Activated T-cell treated with anti-CD3 and anti-CD28 coated beads, Interleukin-2, amount 50 U/mL, for 4 hours (primary cell): ENCODE measurements around the gene EXOSC10. TPM values are rescaled to one million over a fixed set of nuclear protein-coding genes. Genes with fewer than 3 reads are reported as not detected.
"Not testable (repeated sequence)": the region's sequence is repeated elsewhere in the genome, so short reads cannot be mapped to it uniquely, and the experiment has no call there.

Experiments
- ATAC-seq, 2 donors: fragments of 200-7000 bp; cut with Tn5 transposase; one replicate each; pipeline ENCODE4 v1.10.0; 2021
- DNase-seq: peaks from one replicate; pipeline ENCODE4 v3.0.0-alpha.2; 2020
- H3K27me3 Mint-ChIP-seq: one replicate; pipeline ENCODE4 v1.8.0; 2021; ENCODE audit warnings: low read depth, mixed read lengths
- H3K36me3 Mint-ChIP-seq: one replicate; pipeline ENCODE4 v1.8.0; 2022; ENCODE audit warnings: mixed read lengths; ENCODE audit not compliant: insufficient read depth
- H3K4me1 Mint-ChIP-seq: one replicate; pipeline ENCODE4 v1.8.0; 2021; ENCODE audit warnings: low read depth, mixed read lengths
- H3K4me3 Mint-ChIP-seq: one replicate; pipeline ENCODE4 v1.8.0; 2021; ENCODE audit warnings: mild to moderate bottlenecking, moderate library complexity, mixed read lengths
- H3K9me3 Mint-ChIP-seq: one replicate; pipeline ENCODE4 v1.8.0; 2021; ENCODE audit warnings: mixed read lengths
- total RNA-seq, 3 donors: library from RNA; stranded (reverse); gene quantifications; one replicate each; pipeline ENCODE4 v1.2.1, GENCODE V29; 2021

Gene EXOSC10
- total RNA-seq, 3 donors from 2014 or later: 82.8 to 86.6 (median 85.1) TPM

DNA sequence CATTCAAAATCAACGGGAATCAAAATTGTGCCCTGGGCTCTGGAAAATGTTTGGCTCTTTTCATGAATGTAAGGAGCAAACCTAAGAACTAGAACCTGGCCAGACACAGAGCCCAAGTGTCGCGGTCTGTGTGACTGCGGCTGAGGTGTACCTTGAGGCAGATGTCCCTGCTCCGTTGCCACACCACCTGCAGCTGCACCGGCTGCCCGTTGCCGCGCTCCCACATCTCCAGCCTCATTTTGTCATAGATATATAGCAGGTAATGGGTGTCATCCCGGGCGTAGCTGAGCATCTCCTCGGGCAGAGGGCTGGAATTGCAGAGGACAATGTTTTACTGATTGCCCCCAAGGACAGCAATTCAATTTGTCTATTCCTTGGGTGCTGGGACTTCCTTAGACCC, 18.7 kb downstream of the EXOSC10 start:
- Mint-ChIP-seq H3K9me3 (no peaks in the 10 kb centered on the region), H3K27me3 (no peaks in the 10 kb centered on the region), H3K36me3 (peaks cover 30% of the 10 kb centered on the region), H3K4me3 (no peak overlapping the region), H3K4me1 (no peaks in the 10 kb centered on the region)
- ATAC-seq: no peak
- DNase-seq: no peak

DNA sequence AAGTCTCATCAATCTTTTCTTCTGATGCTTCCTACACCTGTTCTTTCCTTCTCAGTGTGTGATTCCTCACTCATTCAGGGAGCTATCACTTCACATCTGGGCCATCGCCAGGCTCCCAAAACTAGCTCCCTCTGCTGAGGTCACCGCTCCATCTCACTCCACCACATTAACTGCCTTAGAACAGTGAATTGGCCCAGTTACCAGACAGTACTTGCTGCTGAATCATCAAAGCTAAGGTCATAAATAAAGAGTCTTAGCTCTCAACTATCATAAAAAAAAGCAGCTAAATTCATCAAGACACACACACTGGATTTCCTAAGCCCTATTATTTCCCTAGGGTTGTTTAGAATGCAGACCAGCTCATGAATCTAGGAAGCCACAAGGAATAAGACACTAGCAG, 21.0 kb downstream of the EXOSC10 start:
- ATAC-seq: no peak
- peaks cover 29% of the 10 kb centered on the region for H3K36me3 Mint-ChIP-seq

DNA sequence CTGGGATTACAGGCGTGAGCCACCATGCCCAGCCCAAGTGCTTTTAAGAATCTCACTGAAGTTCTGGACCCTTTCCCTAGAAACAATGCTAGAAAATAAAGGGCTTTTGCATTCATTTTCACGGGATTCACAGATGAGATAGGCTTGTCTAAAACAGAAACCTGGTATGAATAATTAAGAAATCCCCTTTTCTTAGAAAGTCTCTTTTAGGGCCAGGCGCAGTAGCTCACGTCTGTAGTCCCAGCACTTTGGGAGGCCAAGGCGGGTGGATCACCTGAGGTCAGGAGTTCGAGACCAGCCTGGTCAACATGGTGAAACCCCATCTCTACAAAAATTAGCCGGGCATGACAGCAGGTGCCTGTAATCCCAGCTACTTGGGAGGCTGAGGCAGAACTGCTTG, 26.3 kb downstream of the EXOSC10 start:
- peak in 1 of 2 donors; percentile 50 for ATAC-seq
- H3K36me3 Mint-ChIP-seq: peaks cover 42% of the 10 kb centered on the region
- H3K27me3 Mint-ChIP-seq, DNase-seq, H3K4me3 Mint-ChIP-seq, H3K4me1 Mint-ChIP-seq, H3K9me3 Mint-ChIP-seq: not testable (repeated sequence)

More for the DNA sequence above, 21.0 kb downstream of the EXOSC10 start:
- DNase-seq: no peak
- Mint-ChIP-seq H3K27me3 (no peaks in the 10 kb centered on the region), H3K4me3 (no peak overlapping the region), H3K9me3 (no peaks in the 10 kb centered on the region), H3K4me1 (no peaks in the 10 kb centered on the region)

DNA sequence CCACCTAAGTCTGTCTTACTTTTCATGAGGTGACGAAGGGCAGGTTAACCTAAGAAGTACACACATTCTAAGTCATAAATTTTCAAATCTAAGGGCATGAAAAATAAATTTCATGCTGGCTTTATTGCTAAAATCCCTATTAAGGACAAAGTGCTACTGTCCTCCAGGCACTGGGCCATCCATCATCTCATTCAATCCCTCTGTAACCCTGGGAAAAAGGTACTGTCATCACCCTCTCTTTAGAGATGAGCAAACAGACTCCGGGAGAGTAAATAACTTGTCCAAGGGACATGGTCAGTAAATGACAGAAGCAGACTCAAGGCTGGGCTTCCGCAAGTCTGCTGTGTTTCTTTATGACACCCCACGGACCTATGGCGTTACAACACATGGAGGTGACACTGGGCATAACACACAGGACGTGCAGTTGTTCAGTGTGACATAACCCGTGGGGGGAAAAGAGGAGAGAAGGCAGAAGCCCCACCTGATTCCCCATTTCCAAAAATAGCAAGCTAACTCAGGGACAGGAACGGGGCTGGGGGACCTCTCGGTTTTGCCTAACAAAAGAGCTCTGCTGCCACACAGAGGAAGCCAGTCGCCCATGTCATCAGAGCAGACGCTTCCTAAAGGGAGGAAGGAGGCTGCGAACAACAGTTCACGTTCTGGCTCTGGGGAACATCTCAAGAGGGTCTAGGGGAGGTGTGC, 27.3 kb downstream of the EXOSC10 start:
- Mint-ChIP-seq H3K4me1 (no peaks in the 10 kb centered on the region), H3K4me3 (no peak overlapping the region), H3K9me3 (no peaks in the 10 kb centered on the region), H3K27me3 (no peaks in the 10 kb centered on the region), H3K36me3 (peaks cover 46% of the 10 kb centered on the region)
- DNase-seq: no peak
- ATAC-seq: no peak

DNA sequence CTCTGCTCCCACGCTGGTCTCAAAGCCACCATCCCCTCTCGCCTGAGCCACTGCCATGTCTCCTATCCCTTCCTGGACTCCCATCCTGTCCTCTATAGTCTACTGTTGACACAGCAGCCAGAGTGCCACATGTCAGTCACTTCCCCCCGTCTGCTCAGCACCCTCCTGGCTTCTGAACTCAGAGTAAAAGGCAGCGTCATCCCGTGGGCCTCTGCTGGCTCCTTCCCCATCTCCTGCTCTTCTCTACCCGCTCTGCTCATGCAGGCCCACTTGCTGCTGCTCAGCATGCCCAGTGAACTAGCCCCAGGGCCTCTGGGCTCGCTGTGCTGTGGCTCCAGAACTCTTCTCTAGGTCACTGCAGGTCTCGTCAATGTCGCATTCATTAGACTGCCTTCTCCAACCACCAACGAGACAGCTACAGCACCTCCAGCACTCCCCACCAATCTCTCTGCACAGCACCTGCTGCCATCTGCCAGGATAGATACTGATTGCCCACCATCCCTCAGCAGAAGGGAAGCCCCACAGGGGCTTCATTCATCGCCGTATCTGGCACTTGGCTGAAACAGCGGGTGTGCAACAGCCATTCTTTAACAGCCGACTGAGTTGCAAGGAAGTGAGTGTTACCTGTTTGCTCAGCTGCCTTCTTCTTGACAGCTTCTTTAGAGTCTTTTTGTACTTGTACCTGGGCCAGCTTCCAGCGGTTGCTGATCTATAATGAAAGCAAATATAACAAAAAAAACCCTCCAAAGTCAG, 28.0 kb downstream of the EXOSC10 start:
- H3K27me3 Mint-ChIP-seq: no peaks in the 10 kb centered on the region
- DNase-seq (no peak), ATAC-seq (no peak)
- no peak overlapping the region for H3K4me3 Mint-ChIP-seq
- no peaks in the 10 kb centered on the region for H3K4me1 Mint-ChIP-seq
- H3K36me3 Mint-ChIP-seq: peaks cover 44% of the 10 kb centered on the region
- no peaks in the 10 kb centered on the region for H3K9me3 Mint-ChIP-seq

DNA sequence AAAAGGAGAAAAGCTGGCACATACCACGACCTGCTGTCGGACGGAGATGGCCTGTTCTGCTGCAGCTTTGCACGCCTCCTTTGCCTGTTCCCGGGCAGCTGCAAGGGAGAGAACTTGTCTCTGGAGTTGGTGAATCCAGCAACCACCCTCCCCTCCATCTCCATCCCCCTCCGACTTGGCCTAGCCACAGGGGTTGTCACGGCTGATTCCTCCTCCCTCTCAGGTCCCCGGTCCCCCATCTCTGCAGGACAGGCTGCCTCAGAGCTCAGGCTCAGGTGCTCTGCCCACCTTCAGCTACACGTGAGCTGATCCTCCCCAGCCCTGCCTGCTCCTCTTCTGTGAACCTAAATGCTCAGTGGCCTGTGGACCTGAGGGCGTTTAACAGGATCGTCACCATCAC, 28.8 kb downstream of the EXOSC10 start:
- DNase-seq (no peak), ATAC-seq (no peak)
- H3K4me1 Mint-ChIP-seq: no peaks in the 10 kb centered on the region
- H3K4me3 Mint-ChIP-seq: no peak overlapping the region
- peaks cover 42% of the 10 kb centered on the region for H3K36me3 Mint-ChIP-seq
- no peaks in the 10 kb centered on the region for H3K27me3 Mint-ChIP-seq
- H3K9me3 Mint-ChIP-seq: no peaks in the 10 kb centered on the region

DNA sequence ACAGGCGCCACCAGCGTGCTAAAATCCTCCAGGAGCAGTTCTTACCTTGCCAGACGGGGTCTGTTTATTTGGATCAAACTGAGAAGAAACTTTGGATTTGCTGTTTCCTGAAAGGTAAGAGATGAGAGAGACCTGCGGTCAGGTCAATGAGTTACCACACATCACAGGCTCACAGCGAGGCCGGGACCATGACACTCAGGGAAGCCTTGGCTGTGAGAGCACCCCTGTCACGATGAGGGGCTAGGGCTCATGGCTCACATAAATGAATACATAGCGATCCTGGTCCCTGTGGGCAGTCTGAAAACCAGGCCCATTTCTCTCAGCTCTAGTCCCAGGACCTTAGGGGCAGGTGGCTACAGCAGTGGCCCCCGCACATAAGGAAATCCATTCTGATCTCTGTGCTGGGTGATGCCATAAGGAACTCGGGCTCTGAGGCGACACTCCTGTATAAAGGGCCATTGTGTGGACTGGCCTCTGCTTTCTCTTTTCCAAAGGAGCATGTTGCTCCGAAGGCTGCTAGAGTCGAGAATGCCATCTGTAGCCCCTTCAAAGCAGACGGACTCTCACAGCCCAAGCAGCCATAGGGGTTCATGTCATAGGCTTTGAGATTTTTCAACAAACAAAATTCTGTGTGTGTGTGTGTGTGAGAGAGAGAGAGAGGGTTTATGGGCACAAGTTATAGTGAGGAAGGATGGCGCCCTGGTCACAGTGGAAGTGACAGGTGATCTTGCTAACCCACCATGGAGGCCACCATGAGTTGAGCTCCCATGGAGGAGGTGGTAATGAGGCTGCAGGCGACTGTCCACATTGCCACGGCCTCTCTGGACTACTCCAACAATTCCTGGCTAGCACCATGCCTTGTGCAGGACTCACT, 30.8 kb downstream of the EXOSC10 start:
- DNase-seq: no peak

DNA sequence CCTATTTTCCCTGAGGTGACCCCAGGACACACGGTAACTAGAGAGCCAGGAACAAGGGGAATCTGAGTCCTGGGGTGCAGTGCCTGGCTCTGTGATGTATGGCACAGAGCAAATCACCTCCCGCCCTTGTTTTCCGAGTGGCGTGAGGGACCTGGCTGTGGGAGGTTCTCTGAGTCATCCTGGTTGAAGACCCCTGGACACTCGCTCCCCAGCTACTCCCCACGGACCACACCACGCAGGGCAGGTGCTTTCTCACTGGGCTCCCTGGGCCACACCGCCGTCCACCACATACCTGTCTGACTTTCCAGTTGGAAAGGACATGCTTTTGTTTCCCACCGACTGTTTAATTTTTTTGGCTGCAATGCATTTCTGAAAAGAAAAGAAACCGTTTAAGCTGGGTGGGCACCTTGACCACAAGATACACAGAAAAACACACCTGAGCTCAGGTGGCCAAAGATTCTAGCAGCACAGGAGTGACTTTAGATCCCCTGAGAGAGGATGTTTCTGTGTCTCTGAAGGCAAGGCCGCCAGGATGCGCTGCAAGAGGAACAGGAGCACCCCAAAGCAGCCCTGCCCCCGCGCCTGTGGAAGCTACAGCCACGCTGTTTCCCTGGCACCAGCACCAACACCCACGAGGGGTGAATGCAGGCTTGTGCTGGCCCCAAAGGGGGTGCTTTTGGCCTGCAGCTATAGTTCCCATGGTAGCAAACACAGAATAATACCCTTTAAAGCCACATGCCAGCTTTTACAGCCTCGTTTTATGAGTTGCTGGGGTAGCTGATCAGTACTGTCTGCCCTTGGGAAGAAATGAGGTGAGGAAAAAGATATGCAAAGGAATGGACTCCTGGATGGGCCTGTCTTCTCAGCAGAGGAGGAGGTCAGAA, 31.7 kb downstream of the EXOSC10 start:
- ATAC-seq (no peak), DNase-seq (no peak)
- Mint-ChIP-seq H3K9me3 (no peaks in the 10 kb centered on the region), H3K27me3 (no peaks in the 10 kb centered on the region), H3K4me3 (no peak overlapping the region), H3K36me3 (peaks cover 53% of the 10 kb centered on the region), H3K4me1 (peaks cover 6% of the 10 kb centered on the region)

More for the DNA sequence above, 30.8 kb downstream of the EXOSC10 start:
- H3K4me1 Mint-ChIP-seq: no peaks in the 10 kb centered on the region
- no peaks in the 10 kb centered on the region for H3K9me3 Mint-ChIP-seq
- H3K4me3 Mint-ChIP-seq: no peak overlapping the region
- H3K27me3 Mint-ChIP-seq: no peaks in the 10 kb centered on the region
- ATAC-seq: no peak
- peaks cover 51% of the 10 kb centered on the region for H3K36me3 Mint-ChIP-seq

DNA sequence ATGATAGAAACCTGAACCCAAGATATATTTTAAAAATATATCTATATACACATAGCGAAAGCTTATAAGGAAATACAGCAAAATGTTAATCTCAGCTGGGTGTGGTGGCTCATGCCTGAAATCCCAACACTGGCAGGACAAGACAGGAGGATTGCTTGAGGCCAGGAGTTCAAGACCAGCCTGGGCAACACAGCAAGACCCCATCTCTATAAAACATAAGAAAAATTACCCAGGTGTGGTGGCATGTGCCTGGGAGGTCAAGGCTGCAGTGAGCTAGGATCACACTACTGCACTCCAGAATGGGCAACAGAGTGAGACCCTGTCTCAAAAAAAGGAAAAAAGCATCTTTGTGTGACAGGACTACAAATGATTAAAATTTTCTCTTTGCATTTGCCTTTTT, 33.9 kb downstream of the EXOSC10 start:
- no peak overlapping the region for H3K4me3 Mint-ChIP-seq
- H3K9me3 Mint-ChIP-seq: no peaks in the 10 kb centered on the region
- no peak for DNase-seq
- no peak for ATAC-seq
- peaks cover 24% of the 10 kb centered on the region for H3K4me1 Mint-ChIP-seq
- H3K36me3 Mint-ChIP-seq: peaks cover 41% of the 10 kb centered on the region
- H3K27me3 Mint-ChIP-seq: no peaks in the 10 kb centered on the region

DNA sequence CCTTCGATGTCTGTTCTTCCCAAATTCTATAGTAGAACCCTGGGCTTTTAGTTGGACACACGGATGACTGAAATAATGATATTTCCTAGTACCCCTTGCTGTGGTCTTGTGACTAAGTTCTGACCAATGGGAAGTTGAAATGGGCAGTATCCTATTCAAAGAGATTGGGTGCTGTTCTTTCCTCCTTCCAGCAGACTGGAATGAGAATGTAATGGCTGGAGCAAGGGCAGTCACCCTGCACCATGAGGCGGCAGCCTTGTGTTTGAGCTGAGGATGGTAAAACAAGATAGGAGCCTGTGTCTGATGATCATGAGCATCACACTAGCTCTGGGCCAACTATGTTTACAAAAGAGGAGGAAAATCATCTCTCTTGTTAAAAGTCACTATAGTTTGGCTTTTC, 34.7 kb downstream of the EXOSC10 start:
- DNase-seq (no peak), ATAC-seq (no peak)
- no peaks in the 10 kb centered on the region for H3K27me3 Mint-ChIP-seq
- peaks cover 38% of the 10 kb centered on the region for H3K36me3 Mint-ChIP-seq
- H3K9me3 Mint-ChIP-seq: no peaks in the 10 kb centered on the region
- no peak overlapping the region for H3K4me3 Mint-ChIP-seq
- H3K4me1 Mint-ChIP-seq: peaks cover 28% of the 10 kb centered on the region

DNA sequence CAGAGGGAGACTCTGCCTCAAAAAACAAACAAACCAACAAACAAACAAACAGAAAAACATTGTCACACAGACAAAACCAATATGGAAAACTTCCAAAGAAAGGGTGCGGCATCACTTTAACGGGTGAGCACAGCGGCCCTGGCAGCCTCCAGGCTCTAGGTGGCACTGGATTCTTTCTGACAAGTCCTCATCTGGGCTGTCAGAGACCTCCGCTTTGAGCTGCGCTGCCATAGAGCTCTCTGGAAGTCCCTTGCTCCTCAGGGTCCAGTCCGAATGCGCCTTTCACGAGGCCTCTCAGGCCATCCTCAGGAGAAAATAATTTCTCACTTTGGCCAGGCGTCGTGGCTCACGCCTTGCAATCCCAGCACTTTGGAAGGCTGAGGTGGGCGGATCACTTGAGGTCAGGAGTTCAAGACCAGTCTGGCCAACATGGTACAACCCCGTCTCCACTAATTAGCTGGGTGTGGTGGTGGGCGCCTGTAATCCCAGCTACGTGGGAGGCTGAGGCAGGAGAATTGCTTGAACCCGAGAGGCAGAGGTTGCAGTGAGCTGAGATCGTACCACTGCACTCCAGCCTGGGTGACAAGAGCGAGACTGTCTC, 35.6 kb downstream of the EXOSC10 start:
- H3K4me3 Mint-ChIP-seq, DNase-seq, ATAC-seq, H3K27me3 Mint-ChIP-seq, H3K9me3 Mint-ChIP-seq: not testable (repeated sequence)
- peaks cover 28% of the 10 kb centered on the region for H3K4me1 Mint-ChIP-seq
- peaks cover 32% of the 10 kb centered on the region for H3K36me3 Mint-ChIP-seq

DNA sequence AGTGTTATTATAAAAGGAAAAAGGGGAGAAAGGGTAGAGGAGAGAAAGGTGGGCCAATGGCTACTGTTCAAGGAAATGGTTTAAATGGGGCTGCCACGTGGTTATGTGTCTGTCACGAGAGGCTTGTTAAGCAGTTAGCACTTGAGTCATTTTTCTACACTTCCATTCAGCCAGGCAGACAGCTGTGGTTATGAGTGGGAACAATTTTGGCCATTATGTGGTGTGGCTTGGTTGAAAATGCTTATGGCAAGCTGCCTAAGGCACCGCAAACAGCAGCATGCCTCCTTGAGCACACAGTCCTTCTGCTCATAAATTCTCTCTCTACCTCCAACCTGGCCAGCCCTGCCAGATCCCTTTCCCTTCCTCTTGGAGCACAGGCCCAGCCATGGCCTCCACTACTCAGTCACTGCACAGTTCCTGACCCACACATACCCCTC, 36.7 kb downstream of the EXOSC10 start:
- DNase-seq (no peak), ATAC-seq (peak in 1 of 2 donors; percentile 5)
- H3K4me3 Mint-ChIP-seq: peak overlapping the region; percentile 40
- H3K27me3 Mint-ChIP-seq: no peaks in the 10 kb centered on the region
- peaks cover 36% of the 10 kb centered on the region for H3K4me1 Mint-ChIP-seq
- H3K36me3 Mint-ChIP-seq: peaks cover 30% of the 10 kb centered on the region
- no peaks in the 10 kb centered on the region for H3K9me3 Mint-ChIP-seq

DNA sequence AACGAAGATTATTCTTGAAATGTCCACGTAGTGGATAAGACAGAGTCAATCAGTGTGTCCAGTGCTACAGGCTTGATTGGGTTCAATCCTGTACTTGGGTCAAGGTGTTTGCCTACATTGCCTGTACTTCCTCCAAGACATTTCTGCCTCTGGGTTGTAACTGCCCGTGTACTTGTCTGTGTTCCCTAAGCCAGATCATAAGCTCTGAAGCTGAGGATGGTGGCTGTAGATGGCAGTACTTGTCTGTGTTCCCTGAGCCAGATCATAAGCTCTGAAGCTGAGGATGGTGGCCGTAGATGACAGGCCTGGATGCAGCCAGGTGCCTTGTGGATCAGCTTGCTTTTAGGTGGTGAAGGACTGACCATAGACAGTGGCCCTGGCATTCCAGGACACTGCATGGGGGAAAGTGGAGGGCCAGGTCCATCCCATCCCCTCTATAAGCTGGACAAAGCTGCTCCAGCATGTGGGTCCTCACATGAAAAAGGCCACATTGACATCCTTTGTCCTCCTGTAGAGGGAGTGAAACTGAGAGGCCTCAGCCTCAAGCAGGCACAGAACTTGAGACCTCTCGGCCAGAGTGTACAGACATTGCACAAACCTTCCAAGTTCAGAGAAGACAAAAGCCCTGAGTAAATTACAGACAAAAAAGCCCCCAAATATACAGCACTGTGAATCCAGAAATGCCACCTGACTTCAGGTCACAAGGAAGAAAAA, 37.9 kb downstream of the EXOSC10 start:
- no peaks in the 10 kb centered on the region for H3K9me3 Mint-ChIP-seq
- no peaks in the 10 kb centered on the region for H3K27me3 Mint-ChIP-seq
- H3K4me1 Mint-ChIP-seq: peaks cover 36% of the 10 kb centered on the region
- DNase-seq (no peak), ATAC-seq (no peak)
- H3K36me3 Mint-ChIP-seq: peaks cover 30% of the 10 kb centered on the region
- H3K4me3 Mint-ChIP-seq: peak overlapping the region; percentile 95
